Stimulated activated CD8-positive, alpha-beta memory T cell treated with anti-CD3 and anti-CD28 coated beads, Interleukin-12 subunit alpha, Interleukin-12 subunit beta, amount 100 ng/mL, for 1 hour (primary cell): ENCODE results near the gene TTLL10.
"Not testable (repeated sequence)": the region's sequence is repeated elsewhere in the genome, so short reads cannot be mapped to it uniquely, and the experiment has no call there.

Experiments used
- DNase-seq: peaks from one replicate; pipeline ENCODE4 v3.0.0-alpha.2; 2020; ENCODE audit warnings: low read depth

TTLL10 gene

GRCh38 chr1:1141911-1142250 is 31.8 kb upstream of the TTLL10 start:
- no peak for DNase-seq

- DNase-seq = not testable (repeated sequence)
Measured at GRCh38 chr1:1142352-1142751, 31.3 kb upstream of the TTLL10 start.

- DNase-seq = no peak
Measured at GRCh38 chr1:1142844-1143243, 30.8 kb upstream of the TTLL10 start.

- DNase-seq = no peak
Measured at GRCh38 chr1:1143636-1144035, 30.0 kb upstream of the TTLL10 start.

- DNase-seq = no peak
Measured at GRCh38 chr1:1144122-1144842, 29.4 kb upstream of the TTLL10 start.

- no peak for DNase-seq
Measured at GRCh38 chr1:1144843-1145546, 28.7 kb upstream of the TTLL10 start.

- DNase-seq = no peak
Measured at GRCh38 chr1:1145547-1145914, 28.1 kb upstream of the TTLL10 start.

GRCh38 chr1:1146026-1146425 is 27.7 kb upstream of the TTLL10 start:
- DNase-seq = no peak

GRCh38 chr1:1146596-1146995 is 27.1 kb upstream of the TTLL10 start:
- no peak for DNase-seq

- no peak for DNase-seq
Measured at GRCh38 chr1:1148061-1148460, 25.6 kb upstream of the TTLL10 start.

- no peak for DNase-seq
Measured at GRCh38 chr1:1148569-1148968, 25.1 kb upstream of the TTLL10 start.

- no peak for DNase-seq
Measured at GRCh38 chr1:1149416-1149815, 24.3 kb upstream of the TTLL10 start.

GRCh38 chr1:1150100-1150499 is 23.6 kb upstream of the TTLL10 start:
- DNase-seq = no peak

- no peak for DNase-seq
Measured at GRCh38 chr1:1151306-1151705, 22.4 kb upstream of the TTLL10 start.

- DNase-seq = not testable (repeated sequence)
Measured at GRCh38 chr1:1152431-1152830, 21.2 kb upstream of the TTLL10 start.

- DNase-seq = not testable (repeated sequence)
Measured at GRCh38 chr1:1153215-1153614, 20.5 kb upstream of the TTLL10 start.

- no peak for DNase-seq
Measured at GRCh38 chr1:1153874-1154273, 19.8 kb upstream of the TTLL10 start.

GRCh38 chr1:1155258-1155657 is 18.4 kb upstream of the TTLL10 start:
- no peak for DNase-seq

- DNase-seq = no peak
Measured at GRCh38 chr1:1156140-1157032, 17.3 kb upstream of the TTLL10 start.

GRCh38 chr1:1157033-1157365 is 16.7 kb upstream of the TTLL10 start:
- DNase-seq = no peak

- DNase-seq = no peak
Measured at GRCh38 chr1:1157426-1157913, 16.2 kb upstream of the TTLL10 start.

GRCh38 chr1:1157914-1158710 is 15.6 kb upstream of the TTLL10 start:
- no peak for DNase-seq
